Type B pancreatic cell (in vitro differentiated cells): ENCODE data around the gene DFFB. TPM values are rescaled to one million over a fixed set of nuclear protein-coding genes. Genes with fewer than 3 reads are reported as not detected.

Source experiments
- DNase-seq: peaks from one replicate; pipeline ENCODE4 v3.0.0; 2021; ENCODE audit warnings: mixed read lengths; ENCODE audit not compliant: unreplicated experiment; ENCODE audit errors: extremely low spot score
- H3K27ac Mint-ChIP-seq: 2 replicates; pipeline ENCODE4 v1.8.0; 2021; ENCODE audit warnings: mild to moderate bottlenecking, mixed read lengths
- H3K27me3 Mint-ChIP-seq: 2 replicates; pipeline ENCODE4 v1.8.0; 2021; ENCODE audit warnings: mixed read lengths
- H3K36me3 Mint-ChIP-seq: 2 replicates; pipeline ENCODE4 v1.8.0; 2021; ENCODE audit warnings: mixed read lengths
- H3K4me1 Mint-ChIP-seq: one replicate; pipeline ENCODE4 v1.8.0; 2021; ENCODE audit warnings: mixed read lengths; ENCODE audit not compliant: unreplicated experiment
- H3K4me3 Mint-ChIP-seq: 2 replicates; pipeline ENCODE4 v1.8.0; 2021; ENCODE audit warnings: mild to moderate bottlenecking, mixed read lengths
- H3K9me3 Mint-ChIP-seq: 2 replicates; pipeline ENCODE4 v1.8.0; 2021; ENCODE audit warnings: mixed read lengths
- CTCF ChIP-seq: fragments of 200-600 bp; sonication (generic); conservative IDR thresholded peaks from 2 replicates; pipeline ENCODE4 v1.5.0; 2021; ENCODE audit warnings: antibody characterized with exemption, mild to moderate bottlenecking
- total RNA-seq: library from RNA; stranded (reverse); gene quantifications from 2 replicates; pipeline ENCODE4 v1.2.1, GENCODE V29; 2021; ENCODE audit warnings: low replicate concordance

The DFFB gene
- total RNA-seq, 1 donor from 2014 or later = 10.6 TPM

- Mint-ChIP-seq H3K4me1 (no peaks in the 10 kb centered on the region), H3K27me3 (peaks cover 39% of the 10 kb centered on the region), H3K27ac (no peak overlapping the region), H3K9me3 (peaks cover 4% of the 10 kb centered on the region), H3K36me3 (no peaks in the 10 kb centered on the region), H3K4me3 (no peak overlapping the region)
- TF ChIP-seq CTCF = no peak
- no peak for DNase-seq
Observed at GRCh38 chr1:3931007-3931912, 74.0 kb downstream of the DFFB start.

DNA sequence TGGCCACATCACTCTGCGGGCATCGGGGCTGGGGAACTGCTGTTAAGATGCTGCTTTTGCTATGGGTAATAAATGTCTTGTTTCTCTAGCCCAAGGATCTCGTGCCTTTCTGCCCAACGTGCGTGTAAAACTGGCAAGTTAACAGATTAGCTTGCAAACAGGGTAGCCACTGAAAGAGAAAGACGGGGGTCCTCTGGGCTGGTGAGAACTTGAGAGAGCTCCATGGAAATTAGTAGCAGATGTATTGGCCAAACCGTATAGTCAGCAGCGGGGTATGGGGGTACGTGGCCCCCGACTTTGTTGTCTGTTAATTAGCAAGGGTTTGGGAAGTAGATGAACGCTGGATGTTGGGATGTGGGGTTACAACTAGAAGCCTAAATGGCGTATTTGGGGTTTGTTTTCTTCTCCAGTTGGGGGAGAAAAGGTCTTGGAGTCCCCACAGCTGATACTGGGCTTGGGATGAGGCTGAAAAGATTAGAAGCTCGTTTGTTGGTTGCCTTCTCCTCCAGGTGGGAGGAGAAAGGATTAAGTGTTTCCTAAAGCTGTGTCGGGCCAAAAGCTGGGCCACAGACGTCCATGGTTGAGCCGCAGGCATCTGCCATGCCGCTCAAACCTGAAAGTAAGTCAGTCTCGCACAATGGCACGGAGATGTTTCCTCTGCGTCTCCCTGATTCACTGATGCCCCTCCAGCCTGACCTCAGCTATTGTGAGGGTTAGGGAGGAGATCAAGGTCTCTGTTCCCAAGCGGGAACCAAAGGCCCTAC is 75.1 kb downstream of the DFFB start:
- TF ChIP-seq CTCF = no peak
- Mint-ChIP-seq H3K4me3 (no peak overlapping the region), H3K27me3 (peaks cover 28% of the 10 kb centered on the region), H3K9me3 (peaks cover under 1% of the 10 kb centered on the region), H3K4me1 (no peaks in the 10 kb centered on the region), H3K27ac (no peak overlapping the region), H3K36me3 (no peaks in the 10 kb centered on the region)
- no peak for DNase-seq

Other genes with a start within 250 kb of the DFFB start
- 26.7 and 61.7 TPM in 2 replicates for gene MEGF6, start 246.0 kb upstream of the DFFB start, total RNA-seq
- 26.6 and 56.6 TPM in 2 replicates for gene TPRG1L, start 232.5 kb upstream of the DFFB start, total RNA-seq
- 22.5 and 26.7 TPM in 2 replicates for gene WRAP73, start 207.4 kb upstream of the DFFB start, total RNA-seq
- 1.6 TPM in 2 replicates for gene TP73, start 205.0 kb upstream of the DFFB start, total RNA-seq
- not detected in 2 replicates for gene CCDC27, start 105.0 kb upstream of the DFFB start, total RNA-seq
- 10.8 and 15.1 TPM in 2 replicates for gene SMIM1, start 84.7 kb upstream of the DFFB start, total RNA-seq
- 53.5 and 56.5 TPM in 2 replicates for gene LRRC47, start 61.0 kb upstream of the DFFB start, total RNA-seq
- gene CEP104, start 265 bp upstream of the DFFB start, total RNA-seq = 41.9 and 42.3 TPM in 2 replicates
- 24.7 and 31.4 TPM in 2 replicates for gene C1orf174, start 42.8 kb downstream of the DFFB start, total RNA-seq